Inferior parietal cortex (tissue), 1 donor: Measurements from ENCODE around the gene BRD4.

Source experiments
- DNase-seq: peaks from one replicate; pipeline ENCODE4 v3.0.0-alpha.2; 2016; ENCODE audit errors: extremely low spot score

BRD4 gene

GRCh38 chr19:15265214-15265849 lies 67.0 kb downstream of the BRD4 start:
- DNase-seq = no peak

- DNase-seq = no peak
Measured at GRCh38 chr19:15264933-15265206, 67.5 kb downstream of the BRD4 start.

DNA sequence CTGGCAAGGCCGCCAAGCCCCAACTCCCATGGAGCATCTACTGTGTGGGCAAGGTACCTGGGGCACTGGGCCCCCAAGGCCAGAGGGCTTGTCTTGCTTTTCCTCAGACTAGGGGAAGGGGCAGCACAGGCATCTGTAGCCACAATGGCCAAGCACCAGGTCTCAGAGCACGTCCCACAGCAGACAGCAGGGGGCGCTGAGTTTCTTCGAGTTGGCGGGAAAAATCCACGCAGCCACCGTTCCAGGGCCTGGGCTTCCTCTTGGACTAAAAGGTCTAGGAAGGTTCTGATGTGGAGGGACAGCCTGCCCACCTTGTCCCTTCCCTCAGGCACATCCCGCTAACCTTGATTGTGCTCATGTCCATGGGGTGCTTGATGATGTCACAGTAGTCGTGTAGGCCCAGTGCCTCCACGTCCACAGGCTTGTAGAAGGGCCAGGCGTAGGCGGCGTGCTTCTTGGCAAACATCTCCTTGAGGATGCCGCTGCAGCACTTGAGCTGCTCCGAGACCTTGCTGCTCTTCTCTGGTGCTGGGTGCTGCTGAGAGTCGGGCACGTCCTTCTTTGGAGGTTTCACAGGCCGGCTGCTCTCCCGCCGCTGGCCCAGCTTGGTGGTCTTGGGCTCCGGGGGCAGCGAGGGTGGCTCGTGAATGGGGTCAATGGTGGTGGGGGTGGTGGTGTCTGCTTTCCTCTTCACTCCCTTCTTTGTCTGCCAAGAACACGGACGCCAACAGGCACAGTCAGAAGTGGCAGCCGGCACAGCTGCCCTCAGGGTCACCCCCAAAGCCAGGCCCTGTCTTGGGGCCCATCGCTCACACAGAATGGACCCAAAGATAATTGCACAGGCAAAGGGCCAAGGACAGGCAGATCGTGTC lies 68.0 kb downstream of the BRD4 start:
- peak; percentile 86 for DNase-seq

DNA sequence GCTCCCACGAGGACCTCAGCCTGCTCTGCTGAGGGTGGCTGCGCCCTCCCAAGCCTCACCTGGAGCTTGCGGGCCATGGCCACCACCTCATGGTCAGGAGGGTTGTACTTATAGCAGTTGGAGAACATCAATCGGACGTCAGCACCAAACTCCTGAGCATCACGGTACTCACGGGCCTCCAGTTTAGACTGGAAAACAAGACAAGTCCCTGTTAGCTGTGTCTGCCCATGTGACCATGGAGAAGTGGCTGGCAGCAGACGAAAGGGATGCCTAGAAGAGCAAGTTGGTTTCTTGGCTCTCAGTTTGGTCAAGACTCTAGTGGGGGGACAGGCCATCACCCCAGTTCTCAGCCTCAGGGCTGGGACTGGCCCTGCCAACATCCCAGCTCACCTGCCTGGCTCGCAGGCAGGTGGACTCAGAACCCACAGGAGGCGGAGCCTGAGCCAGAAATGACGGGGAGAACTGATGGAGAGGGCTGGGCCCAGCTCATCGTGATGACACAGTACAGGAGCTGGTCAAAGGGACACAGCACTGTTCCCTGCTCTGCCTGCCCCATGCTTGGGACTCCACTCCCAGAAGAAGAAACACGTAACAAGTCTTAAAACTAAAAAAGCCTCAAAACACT lies 68.9 kb downstream of the BRD4 start:
- DNase-seq = no peak

DNA sequence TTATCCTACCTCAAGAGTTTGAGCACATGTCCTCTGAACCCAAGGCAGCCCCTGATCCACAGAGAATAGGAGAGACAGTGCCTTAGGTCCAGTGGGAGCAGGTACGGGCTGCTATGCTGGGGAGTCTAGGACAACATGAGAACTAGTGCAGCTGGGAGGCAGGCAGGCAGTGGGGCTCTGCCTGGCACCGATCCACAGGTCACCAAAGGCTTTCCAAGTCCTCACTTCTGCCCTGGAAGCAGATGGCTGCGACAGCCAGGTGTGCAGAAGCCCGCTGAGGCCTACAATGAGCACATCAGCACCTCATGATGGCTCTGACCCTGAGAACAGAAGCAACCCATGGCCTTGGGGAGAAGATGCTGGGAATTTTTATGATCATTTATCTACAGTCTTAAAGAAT lies 70.3 kb downstream of the BRD4 start:
- no peak for DNase-seq

DNA sequence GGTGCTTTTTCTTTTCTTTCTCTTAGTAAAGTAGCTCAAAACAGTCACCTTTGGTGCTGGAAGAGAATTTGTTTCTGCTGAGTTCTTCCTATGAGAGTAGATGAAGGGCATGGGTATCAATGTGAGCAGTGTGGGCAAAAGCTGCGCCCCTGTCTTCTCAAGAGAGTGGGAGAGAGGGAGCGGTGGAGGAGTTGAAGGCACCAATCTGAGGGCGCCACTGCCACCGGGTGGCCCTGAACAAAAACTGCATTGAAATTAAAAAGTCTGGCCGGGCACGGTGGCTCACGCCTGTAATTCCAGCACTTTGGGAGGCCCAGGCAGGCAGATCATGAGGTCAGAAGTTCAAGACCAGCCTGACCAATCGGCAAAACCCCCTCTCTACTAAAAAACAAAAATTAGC lies 71.4 kb downstream of the BRD4 start:
- no peak for DNase-seq

- DNase-seq = no peak
Measured at GRCh38 chr19:15259907-15260306, 72.4 kb downstream of the BRD4 start.

GRCh38 chr19:15257782-15258181 lies 74.6 kb downstream of the BRD4 start:
- DNase-seq = no peak

GRCh38 chr19:15256708-15257331 lies 75.5 kb downstream of the BRD4 start:
- DNase-seq = no peak

GRCh38 chr19:15255359-15255990 lies 76.9 kb downstream of the BRD4 start:
- DNase-seq = no peak

GRCh38 chr19:15254547-15254946 lies 77.8 kb downstream of the BRD4 start:
- DNase-seq = no peak

- no peak for DNase-seq
Measured at GRCh38 chr19:15253513-15253912, 78.8 kb downstream of the BRD4 start.

DNA sequence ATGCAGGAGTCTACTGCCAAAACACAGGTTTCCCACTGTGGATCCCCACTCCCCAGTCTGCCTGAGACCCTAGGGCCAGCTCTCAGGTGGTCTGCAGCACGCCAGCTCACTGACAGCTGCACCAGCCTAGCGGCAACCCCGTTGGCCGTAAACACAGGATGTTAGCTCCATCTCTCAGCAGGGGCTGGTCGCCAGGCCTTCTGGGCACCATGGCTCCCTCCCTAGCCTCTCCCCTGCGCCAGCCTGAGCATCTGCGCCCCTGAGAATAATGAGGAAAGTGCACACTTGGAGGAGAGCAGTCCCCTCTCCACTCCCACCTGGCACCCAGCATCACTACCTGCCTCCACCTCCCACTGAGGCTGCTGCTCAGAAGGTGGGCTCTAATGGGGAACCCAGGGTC lies 79.3 kb downstream of the BRD4 start:
- no peak for DNase-seq

- no peak for DNase-seq
Measured at GRCh38 chr19:15252398-15253018, 79.8 kb downstream of the BRD4 start.

GRCh38 chr19:15251749-15252397 lies 80.5 kb downstream of the BRD4 start:
- DNase-seq = no peak

DNA sequence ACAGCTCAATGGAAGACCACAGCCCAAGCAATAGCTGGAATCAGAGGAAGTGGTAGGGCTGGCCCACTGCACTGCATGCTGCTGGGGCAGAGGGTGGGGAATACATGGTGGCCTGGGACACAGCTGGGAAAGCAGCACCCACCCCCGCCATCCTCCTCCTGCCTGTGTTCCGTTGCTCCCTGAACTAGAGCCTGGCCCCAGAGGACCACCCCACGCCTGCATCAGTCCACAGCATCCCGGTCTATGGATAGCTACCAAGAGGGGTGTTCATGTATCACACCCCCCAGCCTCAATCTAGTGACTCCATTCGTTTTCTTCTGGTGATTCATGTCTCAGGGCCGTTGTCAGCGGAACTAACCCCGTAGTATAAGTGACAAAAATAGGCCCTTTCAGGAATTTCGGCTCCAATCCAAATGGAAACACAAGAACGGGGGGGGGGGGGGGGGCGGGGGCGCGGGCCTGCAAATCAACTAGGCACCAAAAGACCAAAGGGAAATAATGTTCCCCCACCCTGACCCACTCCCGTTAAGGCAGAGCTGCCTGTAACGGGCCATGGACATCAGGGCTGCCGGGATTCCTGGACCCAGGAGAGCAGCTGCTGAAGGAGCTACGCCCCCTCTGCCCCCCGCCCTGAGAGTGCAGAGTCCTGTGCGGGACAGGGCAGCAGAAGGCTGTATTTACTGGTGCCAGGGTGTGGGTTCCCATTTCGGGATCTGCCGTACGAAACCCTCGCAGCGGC lies 81.2 kb downstream of the BRD4 start:
- DNase-seq = no peak

- DNase-seq = no peak
Measured at GRCh38 chr19:15250640-15250993, 81.7 kb downstream of the BRD4 start.

DNA sequence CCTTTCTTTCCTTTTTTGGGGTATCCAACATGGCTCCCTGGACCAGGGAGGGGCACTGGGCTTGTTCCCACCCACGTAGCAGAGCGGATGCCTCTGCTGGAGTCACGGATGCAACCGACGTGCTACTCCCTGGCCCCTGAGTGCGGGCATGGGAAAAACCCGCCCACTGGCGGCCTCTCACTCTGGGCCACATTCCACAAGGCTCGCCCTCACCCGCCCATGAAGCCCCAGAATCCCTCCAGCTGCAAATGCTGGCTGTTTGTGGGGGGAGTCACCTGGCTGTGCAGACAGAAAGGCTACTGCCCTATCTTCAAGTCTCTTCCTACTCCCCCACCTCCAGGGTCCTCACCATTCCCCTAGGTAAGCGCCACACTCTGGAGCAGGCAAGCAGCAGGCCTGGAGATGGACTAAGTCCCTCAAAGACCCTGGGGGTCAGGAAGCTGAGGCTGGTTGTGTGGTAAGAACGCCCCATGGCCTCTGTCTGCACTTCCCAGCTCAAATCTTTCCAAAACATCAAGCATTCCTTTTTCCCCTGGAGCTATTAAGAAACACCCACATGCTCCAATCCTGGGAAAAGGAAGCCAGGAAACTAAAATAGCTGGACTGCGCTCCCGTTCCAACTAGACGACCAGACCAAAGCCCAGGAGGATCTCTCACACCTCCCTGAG lies 82.2 kb downstream of the BRD4 start:
- DNase-seq = no peak

DNA sequence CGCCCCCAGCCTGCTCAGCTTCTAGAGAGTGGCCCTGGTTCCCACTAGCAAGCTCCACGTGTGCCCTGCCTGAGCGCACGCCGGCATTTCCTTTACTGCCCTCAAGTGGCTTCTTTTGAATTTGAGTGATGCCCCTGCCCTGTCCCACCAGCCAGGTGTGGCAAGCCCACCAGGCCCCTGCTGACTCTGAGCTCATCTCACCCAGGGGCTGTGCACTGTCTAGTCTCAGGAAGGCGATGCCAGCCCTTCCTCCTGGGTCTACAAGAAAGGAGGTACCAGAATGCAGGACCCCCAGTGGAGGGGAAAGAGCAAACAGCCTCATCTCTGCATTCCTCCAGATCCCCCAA lies 82.8 kb downstream of the BRD4 start:
- DNase-seq = no peak
